Trophoblast cell (in vitro differentiated cells and primary cell): ENCODE measurements around the gene PPP2R2D.
A peak's percentile ranks its signal among the peaks of the same experiment; 100 is the strongest.

ENCODE experiments used
- DNase-seq, 2 donors: peaks; one replicate each; pipeline ENCODE4 v3.0.0-alpha.2; 2016
- H2AFZ ChIP-seq: 2 replicates; pipeline ENCODE4 v1.6.1; 2013; ENCODE audit warnings: low read length, moderate library complexity, mild to moderate bottlenecking; ENCODE audit not compliant: insufficient read depth, poor library complexity
- H2AK5ac ChIP-seq: 2 replicates; pipeline ENCODE4 v1.6.1; 2013; ENCODE audit warnings: mild to moderate bottlenecking, low read length
- H2BK120ac ChIP-seq: 2 replicates; pipeline ENCODE4 v1.6.1; 2013; ENCODE audit warnings: low read length, mild to moderate bottlenecking, moderate library complexity; ENCODE audit not compliant: insufficient read depth, poor library complexity
- H2BK12ac ChIP-seq: 2 replicates; pipeline ENCODE4 v1.6.1; 2013; ENCODE audit warnings: mild to moderate bottlenecking, low read length, moderate library complexity
- H2BK5ac ChIP-seq: 2 replicates; pipeline ENCODE4 v1.6.1; 2013; ENCODE audit warnings: low read length, low read depth, moderate library complexity, mild to moderate bottlenecking; ENCODE audit not compliant: poor library complexity
- H3K14ac ChIP-seq: 2 replicates; pipeline ENCODE4 v1.6.1; 2013; ENCODE audit warnings: mild to moderate bottlenecking, low read length
- H3K18ac ChIP-seq: 2 replicates; pipeline ENCODE4 v1.6.1; 2013; ENCODE audit warnings: mild to moderate bottlenecking, low read length
- H3K23ac ChIP-seq: 2 replicates; pipeline ENCODE4 v1.6.1; 2013; ENCODE audit warnings: low read length
- H3K27ac ChIP-seq: 2 replicates; pipeline ENCODE4 v1.5.1; 2013; ENCODE audit warnings: low read depth, mild to moderate bottlenecking, inconsistent platforms, low read length, moderate library complexity
- H3K27me3 ChIP-seq: 2 replicates; pipeline ENCODE4 v1.6.1; 2013; ENCODE audit warnings: inconsistent platforms, mild to moderate bottlenecking, low read length, moderate library complexity; ENCODE audit not compliant: insufficient read depth
- H3K36me3 ChIP-seq, 2 experiments: 1 replicate in 1 of 2; 2 replicates in 1 of 2; pipeline ENCODE4 v1.6.1; 2013; ENCODE audit warnings: low read length in 2 of 2, mild to moderate bottlenecking in 2 of 2, moderate library complexity in 1 of 2; ENCODE audit not compliant: insufficient read depth in 2 of 2, control insufficient read depth in 1 of 2
- H3K4ac ChIP-seq: 2 replicates; pipeline ENCODE4 v1.6.1; 2013; ENCODE audit warnings: low read depth, mild to moderate bottlenecking, low read length, moderate library complexity
- H3K4me1 ChIP-seq, 2 experiments: 1 replicate in 1 of 2; 2 replicates in 1 of 2; pipeline ENCODE4 v1.6.1; 2013; ENCODE audit warnings: low read length in 2 of 2, mild to moderate bottlenecking in 2 of 2, moderate library complexity in 1 of 2; ENCODE audit not compliant: insufficient read depth in 2 of 2, control insufficient read depth in 1 of 2
- H3K4me2 ChIP-seq: 2 replicates; pipeline ENCODE4 v1.6.1; 2013; ENCODE audit warnings: inconsistent platforms, mild to moderate bottlenecking, low read length, moderate library complexity
- H3K4me3 ChIP-seq: 2 replicates; pipeline ENCODE4 v1.5.1; 2013; ENCODE audit warnings: mild to moderate bottlenecking, low read depth, low read length, inconsistent platforms
- H3K79me1 ChIP-seq: one replicate; pipeline ENCODE4 v1.6.1; 2013; ENCODE audit warnings: low read length
- H3K79me2 ChIP-seq: 2 replicates; pipeline ENCODE4 v1.6.1; 2013; ENCODE audit warnings: low read length, mild to moderate bottlenecking; ENCODE audit not compliant: control insufficient read depth, insufficient read depth, poor library complexity
- H3K9ac ChIP-seq: 2 replicates; pipeline ENCODE4 v1.6.1; 2013; ENCODE audit warnings: mild to moderate bottlenecking, low read length
- H3K9me3 ChIP-seq: 2 replicates; pipeline ENCODE4 v1.6.1; 2013; ENCODE audit warnings: low read depth, mild to moderate bottlenecking, control low read depth, inconsistent platforms, low read length; ENCODE audit not compliant: insufficient read depth
- H4K12ac ChIP-seq: 2 replicates; pipeline ENCODE4 v1.6.1; 2013; ENCODE audit warnings: low read depth, mild to moderate bottlenecking, low read length, moderate library complexity
- H4K8ac ChIP-seq: 2 replicates; pipeline ENCODE4 v1.6.1; 2013; ENCODE audit warnings: low read depth, mild to moderate bottlenecking, low read length, moderate library complexity
- H4K91ac ChIP-seq: one replicate; pipeline ENCODE4 v1.6.1; 2013; ENCODE audit warnings: low read depth, mild to moderate bottlenecking, low read length, moderate library complexity
- WGBS: extraction: QIAGEN DNeasy Blood & Tissue Kit; methylation state at CpG from one replicate; pipeline ENCODE4 v1.1.7; 2013; ENCODE audit warnings: missing lambda C conversion rate; ENCODE audit not compliant: insufficient read length, insufficient coverage; ENCODE audit errors: extremely low coverage; 5-methylcytosine and 5-hydroxymethylcytosine counted together

The PPP2R2D gene

GRCh38 chr10:131926253-131926652 lies 25.4 kb downstream of the PPP2R2D start:
- WGBS = no CpG with 5 or more reads among the region's 10 CpGs
- no peak for DNase-seq
- H3K36me3 ChIP-seq = peaks cover 1 to 2% of the 10 kb centered on the region in 2 experiments
- H3K79me2 ChIP-seq = peaks cover 24% of the 10 kb centered on the region
- H3K79me1 ChIP-seq = no peaks in the 10 kb centered on the region
- H2BK5ac ChIP-seq = no peak overlapping the region
- no peak overlapping the region for H4K8ac ChIP-seq
- no peak overlapping the region for H2BK120ac ChIP-seq
- peaks cover 2% of the 10 kb centered on the region for H3K9me3 ChIP-seq
- no peak overlapping the region for H3K18ac ChIP-seq
- no peak overlapping the region for H2AFZ ChIP-seq
- no peaks in the 10 kb centered on the region for H3K27me3 ChIP-seq
- peak overlapping the region; percentile 90 for H3K4ac ChIP-seq
- H4K12ac ChIP-seq = no peak overlapping the region
- H2AK5ac ChIP-seq = no peak overlapping the region
- no peak overlapping the region for H3K4me3 ChIP-seq
- H2BK12ac ChIP-seq = no peak overlapping the region
- no peak overlapping the region for H3K14ac ChIP-seq
- no peak overlapping the region for H3K9ac ChIP-seq
- no peak overlapping the region for H3K4me2 ChIP-seq
- H4K91ac ChIP-seq = no peak overlapping the region
- no peak overlapping the region for H3K23ac ChIP-seq
- no peak overlapping the region for H3K27ac ChIP-seq
- H3K4me1 ChIP-seq = peaks cover 18 to 23% of the 10 kb centered on the region in 2 experiments

- Histone ChIP-seq H3K27me3 (no peaks in the 10 kb centered on the region), H3K9ac (no peak overlapping the region), H3K36me3 (peaks cover 1 to 4% of the 10 kb centered on the region in 2 experiments), H2AFZ (no peak overlapping the region), H4K8ac (no peak overlapping the region), H4K91ac (no peak overlapping the region), H3K4me2 (no peak overlapping the region), H3K4me1 (peaks cover 18 to 23% of the 10 kb centered on the region in 2 experiments), H4K12ac (no peak overlapping the region), H2AK5ac (no peak overlapping the region), H3K23ac (peak overlapping the region; percentile 20), H3K79me2 (peaks cover 27% of the 10 kb centered on the region), H3K79me1 (no peaks in the 10 kb centered on the region), H3K18ac (peak overlapping the region; percentile 7), H3K4me3 (no peak overlapping the region), H2BK12ac (no peak overlapping the region), H2BK120ac (no peak overlapping the region), H2BK5ac (no peak overlapping the region), H3K4ac (peak overlapping the region; percentile 90), H3K27ac (no peak overlapping the region), H3K9me3 (peaks cover 2% of the 10 kb centered on the region), H3K14ac (no peak overlapping the region)
- no peak for DNase-seq
- WGBS = no CpG with 5 or more reads among the region's 28 CpGs
These were observed 26.2 kb downstream of the PPP2R2D start for GRCh38 chr10:131926743-131927595.

- WGBS = no CpG with 5 or more reads among the region's 18 CpGs
These were observed 27.7 kb downstream of the PPP2R2D start for GRCh38 chr10:131928248-131929095.

GRCh38 chr10:131929122-131929845 lies 28.5 kb downstream of the PPP2R2D start:
- Histone ChIP-seq H3K79me2 (peaks cover 28% of the 10 kb centered on the region), H4K8ac (no peak overlapping the region), H3K27me3 (no peaks in the 10 kb centered on the region), H3K4ac (peak overlapping the region; percentile 66), H3K4me1 (peaks cover 18 to 23% of the 10 kb centered on the region in 2 experiments), H3K14ac (no peak overlapping the region), H3K36me3 (peaks cover 6 to 8% of the 10 kb centered on the region in 2 experiments), H3K18ac (peak overlapping the region; percentile 38), H3K9me3 (peaks cover 6% of the 10 kb centered on the region), H2AFZ (no peak overlapping the region), H2BK5ac (no peak overlapping the region), H3K27ac (no peak overlapping the region), H3K79me1 (no peaks in the 10 kb centered on the region), H2BK120ac (no peak overlapping the region), H3K9ac (no peak overlapping the region), H3K4me3 (no peak overlapping the region), H3K23ac (no peak overlapping the region), H3K4me2 (no peak overlapping the region), H2BK12ac (no peak overlapping the region), H4K91ac (no peak overlapping the region), H4K12ac (peak overlapping the region; percentile 35), H2AK5ac (no peak overlapping the region)
- peak in 1 of 2 donors; percentile 44 for DNase-seq
- no CpG with 5 or more reads among the region's 23 CpGs for WGBS

More at GRCh38 chr10:131928248-131929095, 27.7 kb downstream of the PPP2R2D start:
- H2AFZ ChIP-seq = no peak overlapping the region
- peaks cover 6% of the 10 kb centered on the region for H3K9me3 ChIP-seq
- H3K36me3 ChIP-seq = peaks cover 6 to 8% of the 10 kb centered on the region in 2 experiments
- H3K4me3 ChIP-seq = no peak overlapping the region
- peak overlapping the region; percentile 47 for H3K27ac ChIP-seq
- no peak overlapping the region for H4K12ac ChIP-seq
- no peak overlapping the region for H3K14ac ChIP-seq
- H2BK120ac ChIP-seq = no peak overlapping the region
- no peak overlapping the region for H4K8ac ChIP-seq
- no peaks in the 10 kb centered on the region for H3K79me1 ChIP-seq
- no peak overlapping the region for H2BK5ac ChIP-seq
- peak overlapping the region; percentile 6 for H3K9ac ChIP-seq
- no peak overlapping the region for H2BK12ac ChIP-seq
- H3K23ac ChIP-seq = no peak overlapping the region
- H3K27me3 ChIP-seq = no peaks in the 10 kb centered on the region
- H2AK5ac ChIP-seq = no peak overlapping the region
- H3K79me2 ChIP-seq = peaks cover 28% of the 10 kb centered on the region
- H3K4me2 ChIP-seq = peak overlapping the region; percentile 1
- DNase-seq = peak; percentile 19 to 68
- H3K4ac ChIP-seq = peak overlapping the region; percentile 31
- peaks cover 18 to 23% of the 10 kb centered on the region in 2 experiments for H3K4me1 ChIP-seq
- no peak overlapping the region for H4K91ac ChIP-seq
- H3K18ac ChIP-seq = no peak overlapping the region
